Uterus (tissue), 2 donors: ENCODE results near the gene KIF17.

ENCODE experiments used
- CTCF ChIP-seq, 4 experiments: fragments of 200-600 bp in 2 of 4; fragments of 450-650 bp in 2 of 4; sonication (generic) in 2 of 4; IDR thresholded peaks; one replicate each; pipeline ENCODE4 v1.5.1; 2016 to 2019; ENCODE audit warnings: antibody characterized with exemption in 4 of 4, mild to moderate bottlenecking in 2 of 4, moderate library complexity in 1 of 4
- POLR2A ChIP-seq, 2 donors: fragments of 450-650 bp; IDR thresholded peaks; one replicate each; pipeline ENCODE4 v1.6.1; 2016; ENCODE audit warnings: antibody characterized with exemption in 2 of 2, mild to moderate bottlenecking in 1 of 2, moderate library complexity in 1 of 2

DNA sequence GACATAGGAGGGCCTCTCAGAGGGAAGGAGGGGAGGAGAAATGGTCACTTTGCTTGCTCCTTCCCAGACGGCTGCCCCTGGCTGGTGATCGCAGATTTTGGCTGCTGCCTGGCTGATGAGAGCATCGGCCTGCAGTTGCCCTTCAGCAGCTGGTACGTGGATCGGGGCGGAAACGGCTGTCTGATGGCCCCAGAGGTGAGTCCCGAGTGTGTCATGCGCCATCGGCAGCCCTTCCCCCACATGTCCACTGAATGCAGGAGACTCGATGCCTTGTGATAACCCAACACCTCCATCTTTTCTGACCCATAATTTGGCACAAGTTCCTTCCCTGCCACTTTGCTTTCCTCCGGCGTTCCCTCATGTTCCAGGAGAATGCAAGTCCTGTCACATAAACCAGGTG is 69.4 kb downstream of the KIF17 start:
- TF ChIP-seq CTCF (IDR thresholded peaks at IDR 0.05) (no peak), POLR2A (IDR thresholded peaks at IDR 0.05) (no peak)
